GM19397 (cell line): ENCODE measurements around the gene TNFRSF17.

Experiments
- ATAC-seq: cut with Tn5 transposase; IDR thresholded peaks from one replicate; pipeline ENCODE4 v1.9.1; 2021; ENCODE audit warnings: mild to moderate bottlenecking, moderate library complexity; ENCODE audit not compliant: unreplicated experiment

TNFRSF17 gene

GRCh38 chr16:11996433-11997330 is 31.7 kb downstream of the TNFRSF17 start:
- ATAC-seq, result no peak

- no peak for ATAC-seq
Measured at GRCh38 chr16:12000032-12000431, 35.0 kb downstream of the TNFRSF17 start.

GRCh38 chr16:12002447-12003006 is 37.5 kb downstream of the TNFRSF17 start:
- no peak for ATAC-seq

DNA sequence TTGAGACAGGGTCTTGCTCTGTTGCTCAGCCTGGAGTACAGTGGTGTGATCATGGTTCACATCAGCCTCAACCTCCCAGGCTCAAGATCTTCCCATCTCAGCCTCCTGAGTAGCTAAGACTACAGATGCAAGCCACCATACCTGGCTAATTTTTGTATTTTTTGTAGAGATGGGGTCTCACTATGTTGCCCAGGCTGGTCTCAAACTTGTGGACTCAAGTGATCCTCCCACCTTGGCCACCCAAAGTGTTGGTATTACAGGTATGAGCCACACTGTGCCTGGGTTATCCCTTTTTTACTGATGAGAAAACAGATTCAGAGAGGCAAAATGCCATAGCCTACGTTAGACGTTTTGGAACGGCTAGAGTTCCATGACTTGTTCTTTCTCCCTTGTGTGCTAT is 41.6 kb downstream of the TNFRSF17 start:
- no peak for ATAC-seq

GRCh38 chr16:12009462-12009861 is 44.5 kb downstream of the TNFRSF17 start:
- ATAC-seq, result no peak

- no peak for ATAC-seq
Measured at GRCh38 chr16:12009922-12010321, 44.9 kb downstream of the TNFRSF17 start.

GRCh38 chr16:12010388-12011251 is 45.6 kb downstream of the TNFRSF17 start:
- ATAC-seq, result no peak

- no peak for ATAC-seq
Measured at GRCh38 chr16:12011565-12011964, 46.6 kb downstream of the TNFRSF17 start.

DNA sequence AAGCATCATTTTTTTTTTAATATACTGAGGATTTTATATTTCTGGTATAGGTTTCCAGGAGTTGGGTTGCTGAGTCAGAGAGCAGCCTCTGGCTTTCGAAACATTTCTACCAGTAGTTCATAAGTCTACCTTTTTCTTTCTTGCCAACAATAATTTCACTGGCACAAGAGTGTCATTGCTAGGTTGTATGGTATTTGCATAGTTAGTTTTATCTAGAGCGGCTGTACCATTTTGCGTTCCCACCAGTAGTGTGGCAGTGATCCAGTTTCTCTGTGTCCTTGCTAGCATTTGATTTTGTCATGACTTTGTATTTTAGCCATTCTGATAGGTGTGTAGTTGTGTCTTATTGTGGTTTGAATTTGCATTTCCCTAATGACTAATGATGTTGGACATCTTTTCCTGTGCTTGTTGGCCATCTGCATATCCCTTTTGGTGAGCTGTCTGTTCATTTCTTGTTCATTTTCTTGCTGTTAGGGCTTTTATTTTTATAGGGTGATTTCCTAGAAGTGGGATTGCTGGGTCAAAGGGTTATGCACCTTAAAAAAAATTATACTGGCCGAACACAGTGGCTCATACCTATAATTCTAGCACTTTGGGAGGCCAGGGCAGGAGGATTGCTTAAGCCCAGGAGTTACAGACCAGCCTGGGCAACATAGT is 51.4 kb downstream of the TNFRSF17 start:
- no peak for ATAC-seq

DNA sequence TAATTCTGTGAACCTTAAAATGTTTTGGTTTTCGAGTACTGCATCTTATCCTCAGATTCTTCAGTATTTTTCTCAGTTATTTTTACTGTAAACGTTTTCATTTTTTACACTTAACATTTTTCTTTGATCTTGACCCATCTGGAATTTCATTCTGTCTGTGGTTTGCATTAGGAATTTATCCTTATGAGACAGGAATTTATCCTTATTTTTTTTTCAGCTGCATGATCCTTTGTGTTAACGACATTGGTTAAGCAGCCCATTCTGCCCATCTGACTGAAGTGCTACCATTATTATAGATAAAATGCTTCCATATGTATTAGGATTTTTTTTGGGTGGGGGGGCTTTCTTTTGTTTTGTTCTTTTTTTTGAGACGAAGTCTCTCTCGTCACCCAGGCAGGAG is 52.5 kb downstream of the TNFRSF17 start:
- no peak for ATAC-seq
